ENCODE data around the gene RDM1.
"Not testable (repeated sequence)": the region's sequence is repeated elsewhere in the genome, so short reads cannot be mapped to it uniquely, and the experiment has no call there.

RDM1 gene

GRCh38 chr17:35930211-35931065 lies at the start of gene RDM1:
Gene RDM1 (minus strand): TSS chr17:35930773. CDS start chr17:35930727, 46 bp downstream.
- no peak for DNase-seq

GRCh38 chr17:35978346-35978745 lies 47.8 kb upstream of the RDM1 start:
- no peak for DNase-seq

GRCh38 chr17:35977509-35977908 lies 46.9 kb upstream of the RDM1 start:
- DNase-seq, result no peak

GRCh38 chr17:35973333-35974260 lies 43.0 kb upstream of the RDM1 start:
- no peak for DNase-seq

- no peak for DNase-seq
Measured at GRCh38 chr17:35972945-35973332, 42.4 kb upstream of the RDM1 start.

- no peak for DNase-seq
Measured at GRCh38 chr17:35972535-35972934, 42.0 kb upstream of the RDM1 start.

GRCh38 chr17:35972066-35972465 lies 41.5 kb upstream of the RDM1 start:
- DNase-seq, result no peak

GRCh38 chr17:35969558-35970380 lies 39.2 kb upstream of the RDM1 start:
- no peak for DNase-seq

- no peak for DNase-seq
Measured at GRCh38 chr17:35968520-35969054, 38.0 kb upstream of the RDM1 start.

- DNase-seq, result no peak
Measured at GRCh38 chr17:35965272-35965671, 34.7 kb upstream of the RDM1 start.

- no peak for DNase-seq
Measured at GRCh38 chr17:35963663-35964062, 33.1 kb upstream of the RDM1 start.

- no peak for DNase-seq
Measured at GRCh38 chr17:35953720-35954119, 23.1 kb upstream of the RDM1 start.

- no peak for DNase-seq
Measured at GRCh38 chr17:35949401-35949800, 18.8 kb upstream of the RDM1 start.

GRCh38 chr17:35948092-35948491 lies 17.5 kb upstream of the RDM1 start:
- no peak for DNase-seq

GRCh38 chr17:35947156-35947585 lies 16.6 kb upstream of the RDM1 start:
- no peak for DNase-seq

- no peak for DNase-seq
Measured at GRCh38 chr17:35944151-35944550, 13.6 kb upstream of the RDM1 start.

- no peak for DNase-seq
Measured at GRCh38 chr17:35943537-35943936, 13.0 kb upstream of the RDM1 start, which contains the start of gene LYZL6. Gene LYZL6 (minus strand): TSS chr17:35943713. CDS start chr17:35939356, 4,357 bp downstream.

GRCh38 chr17:35942588-35943186 lies 12.1 kb upstream of the RDM1 start:
- no peak for DNase-seq

- not testable (repeated sequence) for DNase-seq
Measured at GRCh38 chr17:35938492-35938891, 7.9 kb upstream of the RDM1 start.

- no peak for DNase-seq
Measured at GRCh38 chr17:35936063-35936462, 5.5 kb upstream of the RDM1 start.

GRCh38 chr17:35934760-35935159 lies 4.2 kb upstream of the RDM1 start:
- peak; percentile 2 for DNase-seq

- no peak for DNase-seq
Measured at GRCh38 chr17:35932586-35932985, 2.0 kb upstream of the RDM1 start.

Measured in T1000 (cell line).